ENCODE data around the gene PRELID3B. TPM values are rescaled to one million over a fixed set of nuclear protein-coding genes. Genes with fewer than 3 reads are reported as not detected.
A peak's percentile ranks its signal among the peaks of the same experiment; 100 is the strongest.

PRELID3B gene
- total and polyA plus RNA-seq, 2 of the 13 experiments (the other 11 are each of a cell fraction or from before 2014, with no cell fraction given), result 23.3 to 42.6 TPM

DNA sequence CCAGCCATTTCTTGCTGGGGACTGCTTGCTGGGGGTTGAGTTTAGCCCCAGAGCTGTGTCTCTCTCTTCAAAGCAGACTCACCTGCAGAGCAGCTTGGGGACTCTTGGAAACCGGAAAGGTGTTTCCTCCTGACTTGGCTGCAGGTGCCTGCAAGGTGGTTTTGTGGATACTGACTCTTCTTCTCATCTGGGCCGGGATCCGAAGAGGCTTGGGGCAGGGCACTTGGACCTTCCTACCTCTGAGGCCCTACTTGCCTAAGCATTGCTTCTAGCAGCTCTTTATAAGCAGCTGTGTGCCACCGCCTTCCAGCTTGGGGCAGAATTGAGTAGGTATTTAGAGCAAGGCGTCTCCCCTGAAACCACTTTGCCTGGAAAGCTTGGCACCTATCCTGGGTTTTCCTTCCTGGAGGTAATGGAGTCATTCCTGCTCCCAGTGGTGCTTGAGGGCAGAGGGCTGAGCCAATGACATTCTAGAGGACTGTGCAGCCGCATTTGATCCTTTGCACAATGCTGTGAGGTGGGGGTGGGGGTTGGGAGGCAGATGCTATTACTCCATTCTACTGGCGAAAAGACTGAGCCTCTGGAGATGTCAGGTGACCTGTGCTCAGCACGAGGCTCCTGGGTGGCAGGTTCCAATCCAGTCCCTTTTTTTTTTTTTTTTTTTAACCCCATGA, 32.1 kb downstream of the PRELID3B start (continued):
- TF ChIP-seq ZNF256 (CRISPR knock-in tag; conservative IDR thresholded peaks at IDR 0.05), result no peak
- TF ChIP-seq ELF1 (CRISPR knock-in tag; IDR thresholded peaks at IDR 0.05), result no peak
- 0 out of 2 replicates have a peak, but pooled peaks have one; percentile 24 for TF ChIP-seq ZNF556 (CRISPR knock-in tag; IDR thresholded peaks at IDR 0.05; ENCODE audit: borderline replicate concordance)
- TF ChIP-seq, protein P1, sequence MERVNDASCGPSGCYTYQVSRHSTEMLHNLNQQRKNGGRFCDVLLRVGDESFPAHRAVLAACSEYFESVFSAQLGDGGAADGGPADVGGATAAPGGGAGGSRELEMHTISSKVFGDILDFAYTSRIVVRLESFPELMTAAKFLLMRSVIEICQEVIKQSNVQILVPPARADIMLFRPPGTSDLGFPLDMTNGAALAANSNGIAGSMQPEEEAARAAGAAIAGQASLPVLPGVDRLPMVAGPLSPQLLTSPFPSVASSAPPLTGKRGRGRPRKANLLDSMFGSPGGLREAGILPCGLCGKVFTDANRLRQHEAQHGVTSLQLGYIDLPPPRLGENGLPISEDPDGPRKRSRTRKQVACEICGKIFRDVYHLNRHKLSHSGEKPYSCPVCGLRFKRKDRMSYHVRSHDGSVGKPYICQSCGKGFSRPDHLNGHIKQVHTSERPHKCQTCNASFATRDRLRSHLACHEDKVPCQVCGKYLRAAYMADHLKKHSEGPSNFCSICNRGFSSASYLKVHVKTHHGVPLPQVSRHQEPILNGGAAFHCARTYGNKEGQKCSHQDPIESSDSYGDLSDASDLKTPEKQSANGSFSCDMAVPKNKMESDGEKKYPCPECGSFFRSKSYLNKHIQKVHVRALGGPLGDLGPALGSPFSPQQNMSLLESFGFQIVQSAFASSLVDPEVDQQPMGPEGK (CRISPR knock-in tag; IDR thresholded peaks at IDR 0.05), result peak; percentile 32; the same call in 1 of the 2 replicates
- TF ChIP-seq SIN3A (IDR thresholded peaks at IDR 0.05; ENCODE audit: borderline replicate concordance, low read depth, low read length), result no peak
- TF ChIP-seq MED1 (CRISPR knock-in tag; IDR thresholded peaks at IDR 0.05), result no peak
- TF ChIP-seq, protein P2, sequence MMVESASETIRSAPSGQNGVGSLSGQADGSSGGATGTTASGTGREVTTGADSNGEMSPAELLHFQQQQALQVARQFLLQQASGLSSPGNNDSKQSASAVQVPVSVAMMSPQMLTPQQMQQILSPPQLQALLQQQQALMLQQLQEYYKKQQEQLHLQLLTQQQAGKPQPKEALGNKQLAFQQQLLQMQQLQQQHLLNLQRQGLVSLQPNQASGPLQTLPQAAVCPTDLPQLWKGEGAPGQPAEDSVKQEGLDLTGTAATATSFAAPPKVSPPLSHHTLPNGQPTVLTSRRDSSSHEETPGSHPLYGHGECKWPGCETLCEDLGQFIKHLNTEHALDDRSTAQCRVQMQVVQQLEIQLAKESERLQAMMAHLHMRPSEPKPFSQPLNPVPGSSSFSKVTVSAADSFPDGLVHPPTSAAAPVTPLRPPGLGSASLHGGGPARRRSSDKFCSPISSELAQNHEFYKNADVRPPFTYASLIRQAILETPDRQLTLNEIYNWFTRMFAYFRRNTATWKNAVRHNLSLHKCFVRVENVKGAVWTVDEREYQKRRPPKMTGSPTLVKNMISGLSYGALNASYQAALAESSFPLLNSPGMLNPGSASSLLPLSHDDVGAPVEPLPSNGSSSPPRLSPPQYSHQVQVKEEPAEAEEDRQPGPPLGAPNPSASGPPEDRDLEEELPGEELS (CRISPR knock-in tag; IDR thresholded peaks at IDR 0.05), result no peak
- TF ChIP-seq PHB2 (IDR thresholded peaks at IDR 0.05; ENCODE audit: partially characterized antibody), result no peak
- TF ChIP-seq, protein P3, sequence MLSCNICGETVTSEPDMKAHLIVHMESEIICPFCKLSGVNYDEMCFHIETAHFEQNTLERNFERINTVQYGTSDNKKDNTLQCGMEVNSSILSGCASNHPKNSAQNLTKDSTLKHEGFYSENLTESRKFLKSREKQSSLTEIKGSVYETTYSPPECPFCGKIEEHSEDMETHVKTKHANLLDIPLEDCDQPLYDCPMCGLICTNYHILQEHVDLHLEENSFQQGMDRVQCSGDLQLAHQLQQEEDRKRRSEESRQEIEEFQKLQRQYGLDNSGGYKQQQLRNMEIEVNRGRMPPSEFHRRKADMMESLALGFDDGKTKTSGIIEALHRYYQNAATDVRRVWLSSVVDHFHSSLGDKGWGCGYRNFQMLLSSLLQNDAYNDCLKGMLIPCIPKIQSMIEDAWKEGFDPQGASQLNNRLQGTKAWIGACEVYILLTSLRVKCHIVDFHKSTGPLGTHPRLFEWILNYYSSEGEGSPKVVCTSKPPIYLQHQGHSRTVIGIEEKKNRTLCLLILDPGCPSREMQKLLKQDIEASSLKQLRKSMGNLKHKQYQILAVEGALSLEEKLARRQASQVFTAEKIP (CRISPR knock-in tag; IDR thresholded peaks at IDR 0.05; ENCODE audit: borderline replicate concordance), result no peak
- 0 out of 2 replicates have a peak, but pooled peaks have one; percentile 11 for TF ChIP-seq KAT8 (CRISPR knock-in tag; IDR thresholded peaks at IDR 0.05)
- peak; percentile 60; the same call in 1 of the 2 replicates for TF ChIP-seq ADNP (CRISPR knock-in tag; IDR thresholded peaks at IDR 0.05)
- TF ChIP-seq, protein P4, sequence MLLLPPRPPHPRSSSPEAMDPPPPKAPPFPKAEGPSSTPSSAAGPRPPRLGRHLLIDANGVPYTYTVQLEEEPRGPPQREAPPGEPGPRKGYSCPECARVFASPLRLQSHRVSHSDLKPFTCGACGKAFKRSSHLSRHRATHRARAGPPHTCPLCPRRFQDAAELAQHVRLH (CRISPR knock-in tag; IDR thresholded peaks at IDR 0.05; ENCODE audit: borderline replicate concordance, low read depth), result no peak
- TF ChIP-seq ZNF24 (IDR thresholded peaks at IDR 0.05), result no peak
- no peak for TF ChIP-seq ATF5 (CRISPR knock-in tag; IDR thresholded peaks at IDR 0.05; ENCODE audit: low read depth)
- no peak for TF ChIP-seq HOXA9 (CRISPR knock-in tag; IDR thresholded peaks at IDR 0.05; ENCODE audit: borderline replicate concordance)
- TF ChIP-seq, protein P5, sequence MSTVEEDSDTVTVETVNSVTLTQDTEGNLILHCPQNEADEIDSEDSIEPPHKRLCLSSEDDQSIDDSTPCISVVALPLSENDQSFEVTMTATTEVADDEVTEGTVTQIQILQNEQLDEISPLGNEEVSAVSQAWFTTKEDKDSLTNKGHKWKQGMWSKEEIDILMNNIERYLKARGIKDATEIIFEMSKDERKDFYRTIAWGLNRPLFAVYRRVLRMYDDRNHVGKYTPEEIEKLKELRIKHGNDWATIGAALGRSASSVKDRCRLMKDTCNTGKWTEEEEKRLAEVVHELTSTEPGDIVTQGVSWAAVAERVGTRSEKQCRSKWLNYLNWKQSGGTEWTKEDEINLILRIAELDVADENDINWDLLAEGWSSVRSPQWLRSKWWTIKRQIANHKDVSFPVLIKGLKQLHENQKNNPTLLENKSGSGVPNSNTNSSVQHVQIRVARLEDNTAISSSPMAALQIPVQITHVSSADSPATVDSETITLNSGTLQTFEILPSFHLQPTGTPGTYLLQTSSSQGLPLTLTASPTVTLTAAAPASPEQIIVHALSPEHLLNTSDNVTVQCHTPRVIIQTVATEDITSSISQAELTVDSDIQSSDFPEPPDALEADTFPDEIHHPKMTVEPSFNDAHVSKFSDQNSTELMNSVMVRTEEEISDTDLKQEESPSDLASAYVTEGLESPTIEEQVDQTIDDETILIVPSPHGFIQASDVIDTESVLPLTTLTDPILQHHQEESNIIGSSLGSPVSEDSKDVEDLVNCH (CRISPR knock-in tag; IDR thresholded peaks at IDR 0.05), result no peak
- peak; percentile 20; the same call in 1 of the 2 replicates for TF ChIP-seq MEIS1 (CRISPR knock-in tag; IDR thresholded peaks at IDR 0.05; ENCODE audit: borderline replicate concordance)
- no peak for TF ChIP-seq HCFC1 (IDR thresholded peaks at IDR 0.05; ENCODE audit: low read depth, low read length)
- TF ChIP-seq GATAD1 (CRISPR knock-in tag; IDR thresholded peaks at IDR 0.05), result 0 out of 2 replicates have a peak, but pooled peaks have one; percentile 17
- no peak for TF ChIP-seq ZNF619 (CRISPR knock-in tag; IDR thresholded peaks at IDR 0.05)

All from HepG2 (cell line).